OCI-LY1 (cell line): ENCODE data around the gene FAM184A.

Experiments
- H2AFZ ChIP-seq: fragments of 200-600 bp; sonication (generic), shearing (Covaris generic); 2 replicates; pipeline ENCODE4 v1.6.0; 2014; ENCODE audit warnings: antibody characterized with exemption, mild to moderate bottlenecking, low read length
- H3F3A ChIP-seq: fragments of 200-600 bp; sonication (generic), shearing (Covaris generic); 2 replicates; pipeline ENCODE4 v1.6.0; 2014; ENCODE audit warnings: mild to moderate bottlenecking, antibody characterized with exemption, low read length, moderate library complexity; ENCODE audit not compliant: insufficient read depth
- H3K27ac ChIP-seq: fragments of 200-600 bp; sonication (generic); 2 replicates; pipeline ENCODE4 v1.5.1; 2014; ENCODE audit warnings: low read length, mixed run types, mild to moderate bottlenecking, low read depth; ENCODE audit not compliant: poor library complexity, severe bottlenecking
- H3K27me3 ChIP-seq: fragments of 200-600 bp; sonication (generic); 2 replicates; pipeline ENCODE4 v1.6.0; 2014; ENCODE audit warnings: antibody characterized with exemption, mild to moderate bottlenecking, low read length, moderate library complexity; ENCODE audit not compliant: insufficient read depth
- H3K36me3 ChIP-seq: fragments of 200-600 bp; sonication (generic); 2 replicates; pipeline ENCODE4 v1.6.1; 2014; ENCODE audit warnings: mild to moderate bottlenecking, antibody characterized with exemption, low read length, moderate library complexity, mixed read lengths; ENCODE audit not compliant: insufficient read depth
- H3K4me1 ChIP-seq: fragments of 200-600 bp; sonication (generic); 2 replicates; pipeline ENCODE4 v1.5.1; 2014; ENCODE audit warnings: mild to moderate bottlenecking, low read length, moderate library complexity; ENCODE audit not compliant: insufficient read depth, severe bottlenecking
- H3K4me2 ChIP-seq: fragments of 200-600 bp; sonication (generic), shearing (Covaris generic); 2 replicates; pipeline ENCODE4 v1.6.1; 2014; ENCODE audit warnings: low read length
- H3K4me3 ChIP-seq: fragments of 200-600 bp; sonication (generic); 2 replicates; pipeline ENCODE4 v1.5.1; 2014; ENCODE audit warnings: low read length, low read depth, mild to moderate bottlenecking, mixed read lengths; ENCODE audit not compliant: poor library complexity, severe bottlenecking
- H3K79me2 ChIP-seq: fragments of 200-600 bp; shearing (Covaris generic); 2 replicates; pipeline ENCODE4 v1.6.1; 2016; ENCODE audit warnings: mixed run types, low read length, mixed read lengths; ENCODE audit not compliant: insufficient read depth
- H3K9ac ChIP-seq: fragments of 200-600 bp; sonication (generic), shearing (Covaris generic); 2 replicates; pipeline ENCODE4 v1.6.1; 2014; ENCODE audit warnings: mild to moderate bottlenecking, low read length, mixed read lengths
- H3K9me2 ChIP-seq: fragments of 200-600 bp; sonication (generic), shearing (Covaris generic); 2 replicates; pipeline ENCODE4 v1.6.1; 2014; ENCODE audit warnings: low read depth, mild to moderate bottlenecking, low read length, mixed read lengths
- H3K9me3 ChIP-seq: fragments of 200-600 bp; shearing (Covaris generic); 2 replicates; pipeline ENCODE4 v1.6.1; 2014; ENCODE audit warnings: low read length, mixed read lengths
- H4K20me1 ChIP-seq: fragments of 200-600 bp; sonication (generic), shearing (Covaris generic); 2 replicates; pipeline ENCODE4 v1.6.0; 2016; ENCODE audit warnings: mild to moderate bottlenecking, low read length; ENCODE audit not compliant: insufficient read depth
- CTCF ChIP-seq: fragments of 200-600 bp; sonication (generic), shearing (Covaris generic); IDR thresholded peaks from 2 replicates; pipeline ENCODE4 v1.5.1; 2017; ENCODE audit warnings: mild to moderate bottlenecking, antibody characterized with exemption, low read length, moderate library complexity, mixed read lengths
- EZH2 ChIP-seq: fragments of 200-600 bp; sonication (generic), shearing (Covaris generic); IDR thresholded peaks from 2 replicates; pipeline ENCODE4 v1.8.0; 2017; ENCODE audit warnings: borderline replicate concordance, mixed run types, mild to moderate bottlenecking, antibody characterized with exemption, low read length, moderate library complexity, mixed read lengths

The FAM184A gene

DNA sequence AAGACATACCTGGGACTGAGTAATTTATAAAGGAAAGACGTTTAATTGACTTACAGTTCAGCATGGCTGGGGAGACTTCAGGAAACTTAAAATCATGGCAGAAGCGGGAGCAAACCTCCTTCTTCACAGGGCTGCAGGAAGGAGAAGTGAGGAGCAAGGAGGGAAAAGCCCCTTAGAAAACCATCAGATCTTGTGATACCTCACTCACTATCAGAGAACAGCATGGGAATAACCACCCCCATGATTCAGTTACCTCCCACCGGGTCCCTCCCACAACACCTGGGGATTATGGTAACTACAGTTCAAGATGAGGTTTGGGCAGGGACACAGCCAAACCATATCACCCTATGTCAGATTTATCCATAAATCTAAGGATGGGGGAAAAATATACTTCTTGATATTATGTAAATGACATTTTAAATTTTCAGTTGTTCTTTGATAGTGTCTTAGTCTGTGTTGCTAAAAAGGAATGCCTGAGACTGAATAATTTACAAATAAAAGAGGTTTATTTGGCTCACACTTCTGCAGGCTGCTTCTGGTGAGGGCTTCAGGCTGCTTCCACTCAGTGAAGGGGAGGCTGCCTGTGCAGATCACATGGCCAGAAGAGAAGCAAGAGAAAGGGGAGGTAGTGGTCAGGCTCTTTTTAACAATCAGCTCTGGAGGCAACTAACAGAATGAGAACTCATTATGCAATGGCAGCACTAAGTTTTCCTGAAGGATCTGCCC lies 142.3 kb downstream of the FAM184A start:
- Histone ChIP-seq H3K4me3 (peak overlapping the region; percentile 81), H3K27me3 (no peaks in the 10 kb centered on the region), H4K20me1 (no peaks in the 10 kb centered on the region), H3K27ac (no peak overlapping the region), H3K9me2 (no peaks in the 10 kb centered on the region), H2AFZ (no peak overlapping the region), H3K36me3 (peaks cover 9% of the 10 kb centered on the region; the same call in 1 of the 2 replicates), H3K4me1 (peaks cover 22% of the 10 kb centered on the region), H3K9ac (peak overlapping the region; percentile 67; the same call in 1 of the 2 replicates), H3K4me2 (peak overlapping the region; percentile 77), H3K9me3 (no peaks in the 10 kb centered on the region), H3F3A (no peaks in the 10 kb centered on the region), H3K79me2 (0 out of 2 replicates have a peak, but pooled peaks cover 8% of the 10 kb centered on the region)
- no peak for TF ChIP-seq CTCF
- TF ChIP-seq EZH2 = no peak

DNA sequence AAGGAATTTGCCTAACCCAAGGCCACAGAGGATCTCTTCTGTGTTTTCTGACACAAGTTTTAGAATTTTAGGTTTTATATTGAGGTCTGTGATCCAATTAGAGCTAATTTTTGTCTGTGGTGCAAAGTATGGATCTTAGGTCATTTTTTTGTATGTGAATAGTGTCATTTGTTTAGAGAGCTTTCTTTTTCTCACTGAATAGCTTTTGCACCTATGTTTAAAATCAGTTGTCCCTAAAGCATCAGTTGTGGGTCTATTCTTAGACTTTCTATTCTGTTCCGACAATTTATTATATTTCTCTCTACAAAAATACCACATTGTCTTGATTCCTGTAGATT lies 143.2 kb downstream of the FAM184A start:
- H2AFZ ChIP-seq = 0 out of 2 replicates have a peak overlapping the region, but pooled peaks have one; percentile 88
- 0 out of 2 replicates have a peak, but pooled peaks cover 8% of the 10 kb centered on the region for H3K79me2 ChIP-seq
- H3K27ac ChIP-seq = peak overlapping the region; percentile 52
- peak overlapping the region; percentile 67 for H3K9ac ChIP-seq
- H3K36me3 ChIP-seq = peaks cover 17% of the 10 kb centered on the region
- H4K20me1 ChIP-seq = no peaks in the 10 kb centered on the region
- H3K27me3 ChIP-seq = no peaks in the 10 kb centered on the region
- no peaks in the 10 kb centered on the region for H3K9me2 ChIP-seq
- peaks cover 22% of the 10 kb centered on the region for H3K4me1 ChIP-seq
- peak overlapping the region; percentile 81 for H3K4me3 ChIP-seq
- peak overlapping the region; percentile 77 for H3K4me2 ChIP-seq
- no peaks in the 10 kb centered on the region for H3K9me3 ChIP-seq
- no peaks in the 10 kb centered on the region for H3F3A ChIP-seq
- TF ChIP-seq CTCF (no peak), EZH2 (no peak)

DNA sequence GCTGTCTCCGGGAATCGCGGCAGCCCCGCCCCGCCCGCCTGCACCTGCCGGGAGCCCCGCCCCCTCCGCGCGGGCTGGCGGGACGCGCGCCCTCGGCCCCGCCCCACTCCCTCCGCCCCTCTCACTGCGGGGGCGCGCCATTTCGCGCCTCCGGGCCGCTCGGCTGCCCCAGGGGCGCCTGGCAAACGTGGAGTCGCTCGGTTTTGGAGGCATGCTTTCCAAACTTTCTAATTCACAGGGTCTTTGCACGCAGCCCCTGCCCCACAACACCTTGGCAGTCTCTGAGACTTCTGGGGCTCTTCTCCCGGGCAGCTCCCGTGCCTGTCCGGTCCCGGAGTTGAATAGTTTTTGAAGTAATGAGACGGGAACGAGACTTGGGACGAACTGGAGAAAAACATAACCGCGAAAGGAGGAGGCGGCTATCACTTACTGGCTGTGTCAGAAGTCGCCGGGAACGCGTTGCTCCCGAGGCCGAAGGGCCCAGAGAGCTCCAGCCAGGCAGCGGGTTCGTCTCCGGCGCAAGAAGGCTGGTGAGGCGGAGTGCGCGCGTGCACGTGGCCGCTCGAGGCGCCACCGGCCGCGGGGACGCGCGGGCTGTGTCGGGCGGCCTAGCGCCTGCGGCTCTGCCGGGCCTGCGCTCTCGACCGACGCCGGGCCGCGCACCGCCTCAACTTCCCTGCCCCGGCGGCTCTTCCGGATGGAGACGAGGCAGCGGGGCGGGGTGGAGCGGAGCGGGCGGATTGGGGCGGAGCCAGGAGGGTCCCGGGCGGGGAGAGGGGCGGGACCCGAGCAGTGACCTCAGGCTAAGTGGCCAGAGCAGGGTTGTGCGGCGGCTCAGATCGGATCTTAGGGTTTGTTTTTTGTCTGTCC lies 143.8 kb downstream of the FAM184A start, which contains the start of gene MCM9:
Gene MCM9, minus strand, starts transcription at position 699 of the 870 bp plus-strand sequence. CDS start 3,436 bp downstream, outside the sequence.
- Histone ChIP-seq H3K27me3 (no peaks in the 10 kb centered on the region), H3F3A (no peaks in the 10 kb centered on the region), H3K4me1 (peaks cover 22% of the 10 kb centered on the region), H3K9ac (peak within 1 kb of the TSS; percentile 94), H2AFZ (peak within 1 kb of the TSS; percentile 88), H3K9me3 (no peaks in the 10 kb centered on the region), H3K4me2 (peak within 1 kb of the TSS; percentile 82), H4K20me1 (no peaks in the 10 kb centered on the region), H3K36me3 (peaks cover 18% of the 10 kb centered on the region), H3K27ac (peak within 1 kb of the TSS; percentile 83), H3K4me3 (peak within 1 kb of the TSS; percentile 81), H3K9me2 (no peaks in the 10 kb centered on the region), H3K79me2 (0 out of 2 replicates have a peak, but pooled peaks cover 8% of the 10 kb centered on the region)
- no peak for TF ChIP-seq EZH2
- TF ChIP-seq CTCF = no peak
